ENCODE data around the gene TMCC3.
"Not testable (repeated sequence)": the region's sequence is repeated elsewhere in the genome, so short reads cannot be mapped to it uniquely, and the experiment has no call there.

The TMCC3 gene

DNA sequence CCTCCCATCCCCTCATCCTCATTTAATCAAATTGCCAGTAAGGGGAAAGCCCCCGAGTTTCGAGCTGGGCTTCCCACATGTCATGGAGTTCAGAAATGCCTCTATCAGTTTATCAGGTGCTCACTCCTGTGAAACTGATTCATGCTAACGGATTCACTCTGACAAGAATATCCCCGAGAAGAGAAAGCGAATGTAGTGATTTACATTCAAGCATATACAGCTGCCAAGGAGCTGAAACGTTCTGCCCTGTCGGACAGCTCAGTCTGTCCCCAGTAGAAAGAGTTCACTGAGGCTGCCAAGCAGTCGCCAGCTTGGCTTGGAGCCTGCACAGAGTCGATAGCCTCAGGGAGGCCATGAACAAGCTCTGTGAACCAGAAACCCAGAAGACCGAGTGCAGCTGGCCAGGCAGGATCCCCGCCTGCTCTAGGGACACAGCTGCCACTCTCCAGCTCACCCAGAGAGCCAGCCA lies 88.4 kb downstream of the TMCC3 start:
- DNase-seq, result no peak

DNA sequence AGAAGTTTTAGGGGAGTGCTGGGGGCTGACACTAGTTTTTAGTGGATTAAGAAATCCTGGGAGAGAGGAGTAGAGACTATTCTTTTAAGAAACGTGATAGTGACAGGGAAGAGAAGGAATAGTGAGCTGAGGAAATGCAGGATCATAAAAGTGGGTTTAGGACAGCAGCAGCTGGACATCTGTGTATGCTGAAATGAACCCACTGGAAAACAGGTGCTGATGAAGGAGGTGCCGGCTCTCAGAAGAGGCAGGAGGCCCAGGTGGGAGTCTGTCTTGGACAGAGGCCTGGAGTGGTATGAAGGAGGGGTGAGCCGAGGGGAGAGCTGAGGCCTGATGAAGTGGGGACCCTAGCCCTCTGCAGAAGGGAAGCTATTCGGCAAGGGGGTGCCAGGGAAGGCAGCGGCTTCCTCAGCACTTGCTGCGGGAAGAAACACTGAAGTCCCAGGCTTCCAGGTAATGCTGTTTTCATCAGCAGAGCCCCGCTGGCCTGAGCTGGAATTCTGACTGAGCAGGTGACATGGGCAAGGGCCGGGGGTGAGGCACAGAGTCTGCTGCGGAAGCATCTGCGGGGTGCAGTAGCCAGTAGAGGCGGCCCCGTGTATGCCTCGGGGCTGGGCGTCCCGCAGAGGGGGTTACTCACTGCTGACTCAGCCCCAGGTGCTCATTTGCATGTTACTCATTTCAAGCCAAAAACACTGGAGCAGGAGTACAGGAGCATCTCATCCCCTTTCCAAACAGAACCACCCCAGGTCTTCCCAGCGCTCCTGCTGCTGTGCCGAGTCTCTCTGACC lies 89.7 kb downstream of the TMCC3 start:
- DNase-seq, result no peak

DNA sequence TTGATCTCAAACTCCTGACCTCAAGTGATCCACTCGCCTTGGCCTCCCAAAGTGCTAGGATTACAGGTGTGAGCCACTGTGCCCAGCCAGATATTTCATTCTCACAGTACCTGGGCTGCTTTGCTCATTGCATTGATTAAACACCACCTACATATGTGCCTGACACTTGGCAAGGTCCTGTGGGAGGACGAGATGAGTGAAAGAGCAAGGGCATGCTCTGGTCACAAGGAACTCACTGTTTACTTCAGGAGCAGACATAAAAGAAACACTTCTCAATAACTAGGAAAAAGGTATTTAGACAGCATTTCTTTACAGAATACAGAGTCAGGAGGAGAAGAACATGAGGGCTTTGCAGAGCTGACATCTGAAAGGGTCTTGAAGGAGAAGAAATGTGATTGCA lies 91.7 kb downstream of the TMCC3 start:
- DNase-seq, result no peak

DNA sequence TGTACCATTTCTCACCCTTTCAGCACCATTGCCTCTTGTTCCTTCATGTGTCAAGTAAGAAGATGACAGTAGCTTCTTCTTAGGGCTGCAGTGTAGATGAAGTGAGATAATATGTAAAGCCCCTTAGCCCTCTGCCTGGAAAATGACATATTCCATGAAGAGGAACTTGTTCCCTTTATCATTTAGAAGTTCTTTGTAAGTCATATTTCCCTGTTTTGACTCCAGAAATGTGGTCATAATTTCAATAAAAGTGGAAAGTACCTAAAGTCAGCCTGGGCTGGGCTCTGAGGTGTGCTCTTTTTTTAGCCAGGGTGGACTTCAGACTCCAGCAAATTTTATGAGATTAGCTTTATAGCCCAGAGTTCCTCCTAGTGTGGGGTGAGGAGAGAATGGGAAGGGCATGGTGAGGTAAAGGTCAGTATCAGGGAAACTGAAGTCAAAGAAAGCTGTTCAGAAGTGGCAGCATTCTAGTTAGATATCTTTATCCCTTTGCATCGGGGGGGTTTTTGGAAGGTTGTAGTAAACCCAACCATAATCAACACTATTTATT lies 92.5 kb downstream of the TMCC3 start:
- DNase-seq, result no peak

DNA sequence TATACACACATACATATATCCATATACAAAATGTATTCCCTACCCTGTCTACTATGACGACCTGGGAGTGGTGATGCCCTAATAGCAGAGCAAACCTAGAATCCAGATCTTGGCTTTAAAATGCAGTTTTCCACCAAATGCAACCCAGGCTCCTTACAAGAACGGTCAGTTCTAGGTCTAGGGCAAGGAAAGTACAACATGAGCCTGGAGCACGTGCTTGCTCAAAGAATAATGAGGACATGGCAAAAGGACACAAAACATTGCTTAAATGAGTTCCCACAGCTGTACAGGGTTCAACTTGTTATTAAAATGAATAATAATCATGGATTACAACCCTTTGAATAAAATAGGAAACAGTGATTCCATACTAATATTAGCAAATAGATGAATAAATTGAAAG lies 94.7 kb downstream of the TMCC3 start:
- DNase-seq, result no peak

DNA sequence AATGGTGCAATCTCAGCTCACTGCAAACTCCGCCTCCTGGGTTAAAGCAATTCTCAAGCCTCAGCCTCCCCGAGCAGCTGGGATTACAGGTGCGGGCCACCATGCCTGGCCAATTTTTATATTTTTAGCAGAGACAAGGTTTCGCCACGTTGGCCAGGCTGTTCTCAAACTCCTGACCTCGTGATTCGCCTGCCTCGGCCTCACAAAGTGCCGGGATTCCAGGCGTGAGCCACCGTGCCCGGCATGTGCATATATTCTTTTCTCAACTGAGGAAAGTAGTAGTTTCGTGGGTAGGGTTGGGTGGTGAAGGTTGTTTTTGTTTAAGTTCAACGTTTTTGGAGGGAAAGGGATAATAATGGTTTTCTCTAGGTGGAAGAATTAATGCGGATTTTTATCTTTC lies 96.5 kb downstream of the TMCC3 start:
- DNase-seq, result no peak

DNA sequence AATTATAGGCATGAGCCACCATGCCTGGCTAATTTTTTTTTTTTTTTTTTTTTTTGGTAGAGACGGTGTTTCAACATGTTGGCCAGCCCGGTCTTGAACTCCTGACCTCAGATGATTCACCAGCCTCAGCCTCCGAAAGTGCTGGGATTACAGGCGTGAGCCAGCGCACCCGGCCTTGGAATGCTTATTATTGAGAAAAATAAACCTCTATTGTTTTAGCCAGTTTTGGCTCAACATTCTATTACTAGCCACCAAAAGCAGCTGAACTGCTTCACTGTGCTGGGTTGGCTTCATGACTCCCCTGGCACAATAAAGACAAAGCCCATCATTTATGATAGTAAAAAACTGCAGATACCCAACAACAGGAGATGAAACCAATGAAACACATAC lies 97.2 kb downstream of the TMCC3 start:
- no peak for DNase-seq

DNA sequence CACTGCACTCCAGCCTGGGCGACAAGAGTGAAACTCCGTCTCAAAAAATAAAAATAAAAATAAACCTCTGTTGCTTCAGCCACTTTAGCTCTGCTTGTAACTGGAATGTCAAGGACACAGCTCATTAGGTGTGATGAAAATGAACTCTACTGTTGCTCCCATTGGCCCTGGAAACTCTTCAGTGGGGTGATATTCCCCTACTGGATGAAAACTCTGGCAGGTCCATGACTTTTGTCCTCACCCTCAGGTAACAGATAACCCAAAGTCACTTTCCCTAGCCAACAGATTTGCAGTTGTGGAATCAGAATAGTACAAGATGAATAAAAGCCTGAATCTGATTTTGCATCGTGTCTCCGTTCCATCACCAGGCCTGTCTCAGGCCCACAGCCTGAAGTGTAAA lies 98.5 kb downstream of the TMCC3 start:
- no peak for DNase-seq

DNA sequence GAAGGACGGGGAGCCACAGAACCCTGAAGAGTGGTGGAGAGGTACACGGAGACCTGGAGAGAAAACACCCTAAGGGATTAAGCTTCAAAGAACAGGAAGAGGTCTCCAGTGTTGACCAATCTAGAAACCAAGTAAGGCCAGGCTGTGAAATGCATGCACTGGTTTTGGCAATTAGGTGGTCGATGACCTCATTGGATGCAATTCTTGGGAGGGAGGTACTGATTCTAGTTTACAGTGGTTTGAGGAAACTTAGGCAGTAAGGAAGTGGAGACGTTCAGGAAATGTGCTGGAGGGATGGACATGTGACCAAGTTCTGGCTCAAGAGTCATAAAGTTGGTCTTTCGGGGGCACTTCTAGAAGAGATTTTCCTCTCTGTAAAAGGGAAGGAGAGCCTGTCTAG lies 99.4 kb downstream of the TMCC3 start:
- DNase-seq, result no peak

DNA sequence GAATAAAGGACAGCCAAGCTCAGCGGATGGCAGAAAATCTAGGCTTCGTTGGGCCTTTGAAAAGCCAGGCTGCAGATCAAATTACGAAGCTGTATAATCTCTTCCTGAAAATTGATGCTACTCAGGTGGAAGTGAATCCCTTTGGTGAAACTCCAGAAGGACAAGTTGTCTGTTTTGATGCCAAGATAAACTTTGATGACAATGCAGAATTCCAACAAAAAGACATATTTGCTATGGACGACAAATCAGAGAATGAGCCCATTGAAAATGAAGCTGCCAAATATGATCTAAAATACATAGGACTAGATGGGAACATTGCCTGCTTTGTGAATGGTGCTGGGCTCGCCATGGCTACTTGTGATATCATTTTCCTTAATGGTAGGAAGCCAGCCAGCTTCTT lies 101.5 kb downstream of the TMCC3 start:
- DNase-seq, result not testable (repeated sequence)

DNA sequence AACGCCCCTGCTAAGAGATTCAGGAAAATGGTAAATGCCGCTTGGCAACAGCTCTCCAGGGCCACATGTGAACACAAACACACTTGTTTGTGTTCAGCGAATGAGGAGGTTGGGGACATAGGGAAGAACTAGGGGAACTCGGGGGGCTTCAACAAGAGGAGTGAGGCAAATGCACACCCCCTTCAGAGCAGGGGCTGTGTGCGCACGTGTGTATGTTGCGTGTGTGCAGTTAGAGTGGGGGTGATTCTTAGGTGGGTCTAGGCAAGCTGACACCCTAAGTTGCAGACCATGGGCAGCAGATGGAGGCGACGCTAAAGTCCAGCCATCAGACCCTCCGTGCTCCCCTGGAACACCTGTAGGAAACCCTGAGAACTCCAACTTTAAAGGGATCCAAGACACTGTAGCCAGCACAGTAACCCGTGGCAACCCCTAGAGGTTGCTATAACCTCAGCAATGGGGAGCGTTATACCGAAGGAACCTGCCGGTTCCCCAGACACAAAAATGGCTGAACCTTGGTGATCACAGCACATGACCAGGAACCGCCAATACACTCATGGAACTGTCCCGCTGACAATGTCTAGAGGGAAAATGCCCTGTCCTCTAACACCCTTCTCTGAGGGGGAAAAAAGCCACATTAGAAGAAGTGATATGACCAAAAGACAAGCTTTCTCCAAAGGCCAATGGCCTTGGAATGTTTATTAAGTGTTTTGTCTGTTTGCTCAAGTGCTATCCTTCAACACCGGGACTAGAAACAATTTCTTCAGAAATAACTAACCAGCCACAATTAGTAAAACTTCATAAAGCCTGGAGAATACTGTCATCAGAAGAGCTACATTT lies 104.2 kb downstream of the TMCC3 start:
- DNase-seq, result peak; percentile 67

DNA sequence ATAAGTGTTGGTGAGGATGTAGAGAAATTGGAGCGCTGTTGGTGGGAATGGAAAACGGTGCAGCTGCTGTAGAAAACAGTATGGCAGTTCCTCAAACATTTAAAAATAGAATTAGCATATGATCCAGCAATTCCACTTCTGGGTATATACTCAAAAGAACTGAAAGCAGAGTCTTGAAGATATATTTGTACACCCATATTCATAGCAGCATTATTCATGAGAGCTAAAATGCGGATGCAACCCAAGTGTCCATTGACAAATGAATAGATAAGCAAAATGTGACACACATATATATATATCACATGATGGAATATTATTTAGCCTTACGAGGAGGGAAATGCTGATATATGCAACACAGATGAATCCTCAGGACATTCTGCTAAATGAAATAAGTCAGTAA lies 106.0 kb downstream of the TMCC3 start:
- DNase-seq, result no peak

DNA sequence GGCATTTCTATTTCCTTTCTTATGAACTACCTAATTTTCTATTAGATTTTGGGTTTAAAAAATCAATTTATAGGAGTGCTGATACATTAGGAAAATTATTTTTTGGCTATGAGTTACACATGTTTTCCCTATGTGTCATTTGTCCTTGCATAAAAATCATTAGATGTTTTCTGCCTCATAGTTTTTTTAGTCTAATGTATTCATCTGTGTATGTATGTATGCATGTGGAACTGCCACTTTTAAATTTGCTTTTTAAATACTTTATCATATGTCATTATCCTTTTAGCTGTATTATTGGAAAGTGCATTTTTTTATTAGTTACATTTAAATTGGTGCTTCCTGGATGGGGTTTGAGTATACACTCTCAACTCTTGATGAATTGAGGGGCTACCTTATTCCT lies 112.0 kb downstream of the TMCC3 start:
- DNase-seq, result no peak

DNA sequence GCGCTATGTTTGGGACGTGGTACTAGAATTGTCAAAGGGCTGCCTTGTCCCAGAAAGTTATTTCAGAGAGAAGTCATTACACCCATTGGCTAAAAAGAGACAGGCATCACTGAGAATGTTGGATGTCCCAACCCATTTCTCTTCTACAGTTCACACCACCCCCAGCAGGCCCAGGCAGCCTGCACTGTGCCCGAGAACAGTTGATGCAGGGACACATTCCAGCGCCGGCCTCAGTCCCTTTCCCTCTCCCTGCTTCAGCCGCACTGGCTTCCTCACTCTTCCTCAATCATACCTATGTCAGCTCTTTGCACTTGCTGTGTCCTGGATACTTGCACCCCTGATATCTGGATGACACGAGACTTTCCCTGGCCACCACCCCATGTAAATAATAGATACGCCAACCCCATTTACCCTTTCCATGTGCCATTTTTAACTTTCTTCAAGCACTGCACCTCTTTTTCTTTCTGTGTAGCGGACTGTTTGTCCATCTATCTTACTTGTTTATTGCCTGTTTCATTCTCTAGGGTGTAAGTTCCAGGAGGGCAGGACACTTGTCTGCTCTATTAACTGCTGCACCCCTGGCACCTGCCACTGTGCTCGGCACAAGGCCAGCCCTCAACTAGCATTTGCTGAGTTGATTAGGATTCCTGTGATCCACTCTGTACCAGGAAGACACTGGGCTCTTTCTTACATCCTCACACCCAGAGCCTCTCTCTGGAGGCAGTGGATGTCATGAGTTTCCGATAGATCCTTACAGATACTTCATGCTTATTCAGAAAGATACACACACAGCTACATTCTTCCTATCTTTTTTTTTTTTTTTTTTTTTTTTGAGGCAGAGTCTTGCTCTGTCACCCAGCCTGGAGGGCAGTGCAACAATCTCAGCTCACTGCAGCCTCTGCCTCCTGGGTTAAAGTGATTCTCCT lies 114.1 kb downstream of the TMCC3 start:
- DNase-seq, result no peak

DNA sequence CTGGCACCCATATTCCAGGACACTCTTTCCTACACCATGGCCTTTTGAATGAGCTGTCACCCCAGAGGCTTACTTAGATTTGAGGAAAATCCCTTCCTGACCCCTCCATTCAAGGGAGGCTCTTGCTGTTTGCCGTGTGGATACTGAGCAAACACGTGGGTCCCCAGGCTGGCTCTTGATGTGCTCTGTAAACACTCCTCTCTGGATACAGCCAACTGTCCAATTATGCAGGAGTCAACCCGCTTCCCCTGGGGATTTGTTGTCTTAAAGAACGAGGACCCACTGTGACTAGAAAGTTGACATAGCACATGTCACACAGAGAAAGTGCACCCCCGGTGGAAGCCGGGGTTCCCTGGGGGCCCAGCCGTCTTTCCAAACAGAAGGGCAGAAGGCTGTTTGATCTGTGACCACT lies 114.8 kb downstream of the TMCC3 start:
- DNase-seq, result peak; percentile 47

DNA sequence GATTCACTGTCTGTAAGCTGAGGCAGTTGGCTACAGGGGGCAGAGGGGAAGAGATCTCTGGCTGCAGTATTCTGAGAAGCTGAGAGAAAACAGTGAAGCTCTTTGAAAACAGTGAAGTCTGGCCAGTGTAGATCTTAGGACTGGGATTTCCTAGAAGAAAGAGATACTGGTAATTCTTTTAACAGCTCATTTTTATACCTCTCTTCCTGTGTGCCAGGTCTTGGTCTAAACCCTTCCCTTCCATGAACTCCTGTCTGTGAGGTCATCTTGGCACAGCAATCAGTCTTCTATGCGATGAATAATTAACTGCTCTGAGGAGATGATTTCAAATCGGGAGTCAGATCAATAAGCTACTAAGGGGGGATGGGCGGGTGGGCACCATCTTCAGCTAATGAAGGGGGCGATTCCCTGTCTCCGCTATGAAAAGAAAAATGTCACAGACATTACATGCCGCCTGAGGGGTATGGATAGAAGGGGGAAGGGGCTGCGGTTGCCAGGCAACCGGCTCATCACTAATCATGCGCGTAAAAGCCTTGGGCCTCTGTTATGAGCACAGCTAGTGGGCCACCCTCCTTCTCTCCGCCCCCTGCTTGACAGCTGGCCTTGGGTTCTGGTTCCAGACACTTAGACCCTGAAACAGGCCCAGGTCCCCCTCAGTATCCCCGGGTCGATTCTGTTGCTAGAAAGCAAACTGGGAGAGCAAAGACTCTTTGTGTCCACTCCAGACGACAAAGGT lies 115.4 kb downstream of the TMCC3 start:
- DNase-seq, result peak; percentile 35

DNA sequence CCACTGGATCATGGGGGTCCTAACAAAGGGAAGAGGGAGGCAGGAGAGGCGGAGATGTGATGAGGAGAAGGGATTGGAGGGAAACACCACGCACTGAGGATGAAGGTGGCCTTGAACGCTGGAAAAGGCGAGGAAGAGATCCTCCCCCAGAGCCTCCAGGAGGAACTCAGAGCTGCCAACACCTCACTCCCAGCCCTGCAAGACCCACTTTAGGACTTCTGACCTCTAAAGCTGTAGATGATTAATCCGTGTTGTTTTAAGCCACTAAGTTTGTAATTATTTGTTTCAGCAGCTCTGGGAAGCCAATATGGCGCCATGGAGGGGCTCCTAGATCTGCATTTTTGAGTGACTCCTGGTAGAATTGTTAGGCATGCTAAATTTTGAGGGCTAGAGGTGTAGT lies 116.1 kb downstream of the TMCC3 start:
- peak; percentile 7 for DNase-seq

DNA sequence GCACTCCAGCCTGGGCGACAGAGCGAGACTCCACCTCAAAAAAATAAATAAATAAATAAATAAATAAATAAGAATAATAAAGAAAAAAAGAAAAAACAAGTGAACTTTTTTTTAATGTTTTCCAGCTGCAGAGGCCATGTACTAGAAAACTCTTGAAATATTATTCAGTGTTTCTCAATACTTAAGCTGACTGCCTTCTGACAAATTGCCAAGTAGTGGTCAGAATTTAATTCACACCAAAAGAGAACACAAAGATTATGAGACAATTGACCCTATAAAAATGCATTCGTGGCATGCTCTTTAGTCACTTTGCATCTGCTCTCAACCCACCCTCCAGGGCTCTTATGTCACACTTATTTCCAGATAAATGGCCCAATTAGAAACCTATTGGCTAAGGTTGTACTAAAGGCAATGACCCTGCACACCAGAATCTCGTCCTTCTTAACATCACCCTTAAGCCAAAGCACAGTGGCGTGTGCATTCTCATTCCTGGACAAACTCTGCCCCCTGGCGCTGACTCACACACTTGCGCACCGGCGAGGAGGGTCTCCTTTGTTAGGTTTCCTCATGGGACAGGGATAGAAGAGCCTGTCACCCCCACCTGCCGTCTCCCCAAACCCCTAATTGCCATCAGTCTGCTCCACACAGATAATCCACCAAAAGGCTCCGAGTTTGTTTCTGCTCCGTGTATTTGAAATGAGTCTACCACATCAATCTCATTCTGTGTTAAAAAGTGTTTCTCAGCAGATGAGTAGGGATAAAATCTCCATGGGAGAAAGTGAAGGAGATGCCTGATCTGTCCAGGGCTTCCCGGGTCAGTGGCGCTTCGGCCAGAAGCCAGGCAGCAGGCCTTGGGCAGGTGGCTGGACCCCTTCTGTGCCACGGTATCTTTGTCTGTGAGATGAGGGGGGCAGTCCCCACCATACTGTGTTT lies 117.6 kb downstream of the TMCC3 start:
- peak; percentile 87 for DNase-seq

DNA sequence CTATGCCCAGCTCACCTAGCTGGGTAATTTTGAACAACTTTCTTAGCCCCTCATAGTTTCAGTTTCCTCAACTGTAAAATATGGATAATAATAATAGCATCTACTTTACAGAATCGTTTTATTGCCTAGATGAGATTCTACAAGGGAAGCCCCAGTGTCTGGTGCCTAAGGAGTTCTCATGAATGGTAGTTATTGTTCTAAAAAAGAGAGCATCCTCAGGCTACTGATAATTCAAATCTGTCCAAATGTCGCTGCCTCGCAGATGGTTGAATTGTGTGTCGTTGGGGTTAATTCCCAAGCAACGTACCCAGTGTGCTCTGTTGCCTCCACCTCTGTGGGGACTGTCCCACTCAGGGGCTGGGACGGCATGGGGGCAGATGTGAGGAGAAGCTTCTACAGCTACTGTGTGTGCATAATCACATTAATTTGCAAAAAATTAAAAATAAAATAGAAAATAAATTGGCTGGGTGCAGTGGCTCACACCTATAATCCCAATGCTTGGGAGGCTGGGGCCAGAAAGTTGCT lies 119.1 kb downstream of the TMCC3 start:
- no peak for DNase-seq

DNA sequence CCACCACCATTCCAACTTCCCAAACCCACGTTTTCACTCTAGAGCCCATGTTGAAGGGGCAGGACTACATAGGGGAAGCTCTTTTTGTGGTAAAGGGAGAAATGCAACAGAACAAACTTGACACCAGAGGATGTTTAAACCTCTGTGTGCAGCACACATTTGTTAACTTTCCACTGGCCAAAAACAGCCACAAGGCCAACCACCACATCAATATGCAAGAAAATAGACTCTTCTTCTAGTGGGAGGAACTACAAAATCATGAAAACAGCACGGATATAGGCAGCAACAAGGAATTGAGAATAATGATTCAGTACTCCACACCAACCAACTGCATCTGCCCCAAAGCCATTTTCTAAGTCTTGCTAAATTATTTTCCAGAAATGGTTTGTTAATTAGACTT lies 124.4 kb downstream of the TMCC3 start:
- DNase-seq, result no peak

Data from NCI-H82 (cell line).